Gastroesophageal sphincter (tissue), 4 donors: Measurements from ENCODE around the gene GHITM. TPM values are rescaled to one million over a fixed set of nuclear protein-coding genes. Genes with fewer than 3 reads are reported as not detected.
"Not testable (repeated sequence)": the region's sequence is repeated elsewhere in the genome, so short reads cannot be mapped to it uniquely, and the experiment has no call there.

Source experiments
- ATAC-seq: fragments of 150-250 bp; one replicate; pipeline ENCODE4 v1.9.1; 2016; ENCODE audit warnings: mild to moderate bottlenecking, moderate library complexity
- H3K27ac ChIP-seq, 4 donors: fragments of 200-600 bp; sonication (generic) in 3 of 4; 1 replicate in 3 of 4; 2 replicates in 1 of 4; pipeline ENCODE4 v1.5.1; 2016 to 2019
- H3K27me3 ChIP-seq: fragments of 200-600 bp; sonication (generic); one replicate; pipeline ENCODE4 v1.5.1; 2019
- H3K36me3 ChIP-seq, 2 donors: fragments of 200-600 bp; sonication (generic); one replicate each; pipeline ENCODE4 v1.5.1; 2019; ENCODE audit warnings: control low read depth in 1 of 2
- H3K4me1 ChIP-seq, 3 donors: fragments of 200-600 bp; sonication (generic); 1 replicate in 2 of 3; 2 replicates in 1 of 3; pipeline ENCODE4 v1.5.1; 2016 to 2019; ENCODE audit warnings: control low read depth in 2 of 3
- H3K4me3 ChIP-seq, 2 donors: fragments of 200-600 bp; sonication (generic); one replicate each; pipeline ENCODE4 v1.5.1; 2019; ENCODE audit warnings: mild to moderate bottlenecking in 1 of 2, moderate library complexity in 1 of 2
- H3K9me3 ChIP-seq, 3 donors: fragments of 200-600 bp; sonication (generic); one replicate each; pipeline ENCODE4 v1.5.1; 2017 to 2019; ENCODE audit warnings: control low read depth in 2 of 3
- EP300 ChIP-seq: sonication (generic); formaldehyde crosslinking; IDR thresholded peaks from one replicate; pipeline ENCODE4 v1.6.1; 2017; ENCODE audit warnings: antibody characterized with exemption, mild to moderate bottlenecking
- POLR2A ChIP-seq, 2 donors: fragments of 450-650 bp; IDR thresholded peaks; one replicate each; pipeline ENCODE4 v1.6.1; 2017; ENCODE audit warnings: antibody characterized with exemption in 2 of 2, mild to moderate bottlenecking in 2 of 2, moderate library complexity in 1 of 2
- POLR2AphosphoS5 ChIP-seq: sonication (generic); formaldehyde crosslinking; IDR thresholded peaks from one replicate; pipeline ENCODE4 v1.6.1; 2017; ENCODE audit warnings: antibody characterized with exemption
- WGBS, 2 donors: methylation state at CpG; one replicate each; pipeline ENCODE4 v1.1.5; 2018; ENCODE audit warnings: low coverage in 1 of 2; 5-methylcytosine and 5-hydroxymethylcytosine counted together
- total RNA-seq, 4 donors: library from RNA; depleted of rRNA; stranded (reverse); fragments of >200 nt; gene quantifications; one replicate each; pipeline ENCODE4 v1.1.0, GENCODE V29; 2016
- TF ChIP-seq, protein P1 (sequence below), 4 experiments: fragments of 200-600 bp in 2 of 4; fragments of 450-650 bp in 2 of 4; sonication (generic) in 1 of 4; IDR thresholded peaks; one replicate each; pipeline ENCODE4 v1.5.1; 2017 to 2019; ENCODE audit warnings: antibody characterized with exemption in 4 of 4, mild to moderate bottlenecking in 2 of 4, moderate library complexity in 2 of 4

The GHITM gene
- total RNA-seq, 4 donors from 2014 or later: 134 to 230 (median 190) TPM

GRCh38 chr10:84163996-84164395, 24.7 kb downstream of the GHITM start:
- TF ChIP-seq EP300 (no peak), POLR2AphosphoS5 (no peak), POLR2A (IDR thresholded peaks at IDR 0.05) (no peak)
- TF ChIP-seq, protein P1, sequence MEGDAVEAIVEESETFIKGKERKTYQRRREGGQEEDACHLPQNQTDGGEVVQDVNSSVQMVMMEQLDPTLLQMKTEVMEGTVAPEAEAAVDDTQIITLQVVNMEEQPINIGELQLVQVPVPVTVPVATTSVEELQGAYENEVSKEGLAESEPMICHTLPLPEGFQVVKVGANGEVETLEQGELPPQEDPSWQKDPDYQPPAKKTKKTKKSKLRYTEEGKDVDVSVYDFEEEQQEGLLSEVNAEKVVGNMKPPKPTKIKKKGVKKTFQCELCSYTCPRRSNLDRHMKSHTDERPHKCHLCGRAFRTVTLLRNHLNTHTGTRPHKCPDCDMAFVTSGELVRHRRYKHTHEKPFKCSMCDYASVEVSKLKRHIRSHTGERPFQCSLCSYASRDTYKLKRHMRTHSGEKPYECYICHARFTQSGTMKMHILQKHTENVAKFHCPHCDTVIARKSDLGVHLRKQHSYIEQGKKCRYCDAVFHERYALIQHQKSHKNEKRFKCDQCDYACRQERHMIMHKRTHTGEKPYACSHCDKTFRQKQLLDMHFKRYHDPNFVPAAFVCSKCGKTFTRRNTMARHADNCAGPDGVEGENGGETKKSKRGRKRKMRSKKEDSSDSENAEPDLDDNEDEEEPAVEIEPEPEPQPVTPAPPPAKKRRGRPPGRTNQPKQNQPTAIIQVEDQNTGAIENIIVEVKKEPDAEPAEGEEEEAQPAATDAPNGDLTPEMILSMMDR (IDR thresholded peaks at IDR 0.05): no peak
- Histone ChIP-seq H3K36me3 (no peaks in the 10 kb centered on the region), H3K4me3 (no peak overlapping the region), H3K9me3 (no peaks in the 10 kb centered on the region), H3K27me3 (peaks cover 28% of the 10 kb centered on the region), H3K4me1 (no peaks in the 10 kb centered on the region), H3K27ac (no peak overlapping the region)
- 46 to 86% methylated on average over 1 to 2 of the region's 2 CpGs for WGBS, 2 donors
- no peak for ATAC-seq

- WGBS, 2 donors: 8% methylated on average over 2 of the region's 2 CpGs
- Histone ChIP-seq H3K4me1 (no peaks in the 10 kb centered on the region), H3K36me3 (no peaks in the 10 kb centered on the region), H3K9me3 (no peaks in the 10 kb centered on the region), H3K27ac (no peak overlapping the region), H3K4me3 (no peak overlapping the region), H3K27me3 (peaks cover 28% of the 10 kb centered on the region)
- TF ChIP-seq POLR2AphosphoS5 (no peak), POLR2A (IDR thresholded peaks at IDR 0.05) (no peak), EP300 (no peak)
- TF ChIP-seq, protein P1 (IDR thresholded peaks at IDR 0.05): no peak
- no peak for ATAC-seq
Observed at GRCh38 chr10:84164442-84164841, 25.1 kb downstream of the GHITM start.

GRCh38 chr10:84166620-84167288, 27.4 kb downstream of the GHITM start:
- H3K4me1 ChIP-seq: no peaks in the 10 kb centered on the region
- no peaks in the 10 kb centered on the region for H3K36me3 ChIP-seq
- H3K9me3 ChIP-seq: no peaks in the 10 kb centered on the region
- peaks cover 28% of the 10 kb centered on the region for H3K27me3 ChIP-seq
- no peak overlapping the region for H3K4me3 ChIP-seq
- ATAC-seq: no peak
- 100% methylated on average over 1 of the region's 4 CpGs; no CpG with 5 or more reads in 1 of the 2 donors for WGBS, 2 donors
- no peak for TF ChIP-seq POLR2AphosphoS5
- TF ChIP-seq EP300: no peak
- H3K27ac ChIP-seq: no peak overlapping the region

DNA sequence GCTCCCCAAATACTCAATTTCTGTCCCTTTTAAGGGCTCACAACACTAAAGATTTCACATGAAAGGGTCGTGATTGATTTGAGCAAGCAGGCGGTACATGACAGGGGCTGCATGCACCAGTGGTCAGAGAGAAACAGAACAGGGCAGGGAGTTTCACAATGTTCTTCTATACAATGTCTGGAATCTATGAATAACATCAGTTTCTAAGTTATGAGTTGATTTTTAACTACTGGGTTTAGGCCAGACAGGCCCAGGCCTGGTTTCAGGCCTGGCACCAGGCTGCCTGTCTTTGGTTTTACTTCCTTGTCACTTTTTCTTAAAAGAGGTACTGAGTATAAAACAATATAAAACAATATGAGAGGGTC, 28.0 kb downstream of the GHITM start:
- WGBS, 2 donors: 67 to 100% methylated on average over 1 of the region's 2 CpGs
- not testable (repeated sequence) for H3K4me3 ChIP-seq

GRCh38 chr10:84168382-84168781, 29.1 kb downstream of the GHITM start:
- not testable (repeated sequence) for H3K9me3 ChIP-seq, H3K27ac ChIP-seq, H3K36me3 ChIP-seq, H3K4me3 ChIP-seq, H3K4me1 ChIP-seq, ATAC-seq
- WGBS, 2 donors: 92 to 97% methylated on average over 4 to 7 of the region's 10 CpGs
- H3K27me3 ChIP-seq: peaks cover 19% of the 10 kb centered on the region

More for the DNA sequence above, 28.0 kb downstream of the GHITM start:
- not testable (repeated sequence) for H3K9me3 ChIP-seq, ATAC-seq, H3K27ac ChIP-seq, H3K4me1 ChIP-seq, H3K36me3 ChIP-seq
- peaks cover 26% of the 10 kb centered on the region for H3K27me3 ChIP-seq

- not testable (repeated sequence) for H3K27ac ChIP-seq, H3K36me3 ChIP-seq, ATAC-seq, H3K27me3 ChIP-seq, H3K9me3 ChIP-seq, H3K4me3 ChIP-seq, H3K4me1 ChIP-seq
- 84% methylated on average over 2 of the region's 2 CpGs; no CpG with 5 or more reads in 1 of the 2 donors for WGBS, 2 donors
Observed at GRCh38 chr10:84171237-84171636, 31.9 kb downstream of the GHITM start.

GRCh38 chr10:84171700-84172466, 32.6 kb downstream of the GHITM start:
- WGBS, 2 donors: 69 to 83% methylated on average over 11 to 16 of the region's 21 CpGs
- not testable (repeated sequence) for ATAC-seq, H3K4me3 ChIP-seq, H3K4me1 ChIP-seq, H3K9me3 ChIP-seq, H3K36me3 ChIP-seq, H3K27me3 ChIP-seq, H3K27ac ChIP-seq
